HepG2 (cell line): ENCODE results near the gene FAM118B. TPM values are rescaled to one million over a fixed set of nuclear protein-coding genes. Genes with fewer than 3 reads are reported as not detected.

Source experiments
- ADNP ChIP-seq: sonication (generic); formaldehyde crosslinking; IDR thresholded peaks from 2 replicates; pipeline ENCODE4 v1.4.0; 2020; ENCODE audit warnings: missing genetic modification reagents
- IRX3 ChIP-seq: sonication (generic); formaldehyde crosslinking; IDR thresholded peaks from 2 replicates; pipeline ENCODE4 v1.8.1; 2023; ENCODE audit warnings: mild to moderate bottlenecking, low read depth, missing genetic modification reagents, borderline replicate concordance
- JARID2 ChIP-seq: sonication (generic); formaldehyde crosslinking; IDR thresholded peaks from 2 replicates; pipeline ENCODE4 v1.8.1; 2023; ENCODE audit warnings: missing genetic modification reagents, inconsistent platforms; ENCODE audit not compliant: insufficient replicate concordance
- KDM1A ChIP-seq: IDR thresholded peaks from 2 replicates; pipeline ENCODE4 v1.6.1; 2016; ENCODE audit warnings: missing compliant biosample characterization
- MAFG ChIP-seq: sonication (generic); formaldehyde crosslinking; IDR thresholded peaks from 2 replicates; pipeline ENCODE4 v1.5.1; 2020; ENCODE audit warnings: mild to moderate bottlenecking, missing genetic modification reagents
- MED13 ChIP-seq: sonication (generic); formaldehyde crosslinking; IDR thresholded peaks from 2 replicates; pipeline ENCODE4 v1.5.0; 2020; ENCODE audit warnings: missing genetic modification reagents
- NFYC ChIP-seq: IDR thresholded peaks from 2 replicates; pipeline ENCODE4 v1.6.1; 2016; ENCODE audit warnings: missing genetic modification reagents, missing compliant biosample characterization
- PCBP2 ChIP-seq: fragments of 200-400 bp; formaldehyde crosslinking; optimal IDR thresholded peaks from 2 replicates; pipeline ENCODE3; 2018; ENCODE audit warnings: low read length, low read depth; ENCODE audit not compliant: poor library complexity, severe bottlenecking
- SALL1 ChIP-seq: sonication (generic); formaldehyde crosslinking; IDR thresholded peaks from 2 replicates; pipeline ENCODE4 v1.8.0; 2022; ENCODE audit warnings: mild to moderate bottlenecking, missing genetic modification reagents
- TBX3 ChIP-seq: fragments of 450-650 bp; IDR thresholded peaks from 2 replicates; pipeline ENCODE4 v1.6.1; 2017; ENCODE audit warnings: antibody characterized with exemption, mild to moderate bottlenecking, inconsistent platforms, borderline replicate concordance
- THAP11 ChIP-seq: IDR thresholded peaks from 2 replicates; pipeline ENCODE4 v1.6.1; 2016; ENCODE audit warnings: missing biosample characterization, missing genetic modification reagents
- TRIM24 ChIP-seq: sonication (generic); formaldehyde crosslinking; IDR thresholded peaks from 2 replicates; pipeline ENCODE4 v1.8.0; 2022; ENCODE audit warnings: mild to moderate bottlenecking, missing genetic modification reagents
- ZBTB7B ChIP-seq: sonication (generic); formaldehyde crosslinking; IDR thresholded peaks from 2 replicates; pipeline ENCODE4 v1.4.0; 2020; ENCODE audit warnings: missing genetic modification reagents
- ZFP36 ChIP-seq: fragments of 150-350 bp; IDR thresholded peaks from 2 replicates; pipeline ENCODE4 v1.6.1; 2018; ENCODE audit warnings: borderline replicate concordance, low read length, low read depth; ENCODE audit not compliant: partially characterized antibody
- ZNF160 ChIP-seq: sonication (generic); formaldehyde crosslinking; IDR thresholded peaks from 2 replicates; pipeline ENCODE4 v1.8.0; 2022; ENCODE audit warnings: mild to moderate bottlenecking, inconsistent platforms, missing genetic modification reagents
- ZNF205 ChIP-seq: IDR thresholded peaks from 2 replicates; pipeline ENCODE4 v1.6.1; 2018; ENCODE audit warnings: missing biosample characterization, missing genetic modification reagents
- ZNF260 ChIP-seq: sonication (generic); formaldehyde crosslinking; IDR thresholded peaks from 2 replicates; pipeline ENCODE4 v1.4.0; 2020; ENCODE audit warnings: missing genetic modification reagents, low read depth, mild to moderate bottlenecking, borderline replicate concordance
- ZNF263 ChIP-seq: sonication (generic); formaldehyde crosslinking; IDR thresholded peaks from 2 replicates; pipeline ENCODE4 v1.4.0; 2020; ENCODE audit warnings: missing genetic modification reagents
- ZNF446 ChIP-seq: sonication (generic); formaldehyde crosslinking; IDR thresholded peaks from 2 replicates; pipeline ENCODE4 v1.5.0; 2020; ENCODE audit warnings: mild to moderate bottlenecking, missing genetic modification reagents
- ZNF451 ChIP-seq: sonication (generic); formaldehyde crosslinking; IDR thresholded peaks from 2 replicates; pipeline ENCODE4 v1.5.0; 2020; ENCODE audit warnings: mild to moderate bottlenecking, missing genetic modification reagents
- ZNF552 ChIP-seq: sonication (generic); formaldehyde crosslinking; IDR thresholded peaks from 2 replicates; pipeline ENCODE4 v1.9.0; 2022; ENCODE audit warnings: missing genetic modification reagents, mild to moderate bottlenecking, borderline replicate concordance
- ZNF572 ChIP-seq: sonication (generic); formaldehyde crosslinking; IDR thresholded peaks from 2 replicates; pipeline ENCODE4 v1.5.1; 2020; ENCODE audit warnings: mild to moderate bottlenecking, missing genetic modification reagents
- ZNF652 ChIP-seq: IDR thresholded peaks from 2 replicates; pipeline ENCODE4 v1.6.1; 2016; ENCODE audit warnings: low read depth, borderline replicate concordance
- ZSCAN20 ChIP-seq: sonication (generic); formaldehyde crosslinking; IDR thresholded peaks from 2 replicates; pipeline ENCODE4 v1.4.0; 2020; ENCODE audit warnings: missing genetic modification reagents, mild to moderate bottlenecking, borderline replicate concordance
- polyA plus RNA-seq, 8 experiments: library from polyadenylated mRNA; depleted of rRNA in 3 of 8; stranded (reverse) in 7 of 8; unstranded in 1 of 8; fragments of >200 nt; fragmentation: Illumina TruSeq in 4 of 8; extraction: Trizol in 4 of 8; gene quantifications; 2 replicates each; pipeline versions ENCODE4 v1.2.1 to v1.2.3, GENCODE V29; 2011 to 2016; ENCODE audit warnings: low read depth in 4 of 8, missing spikeins in 1 of 8, mixed read lengths in 1 of 8; ENCODE audit not compliant: insufficient read depth in 1 of 8
- total RNA-seq, 5 experiments: library from RNA; depleted of rRNA; stranded (reverse); fragments of >200 nt; fragmentation: Illumina TruSeq; extraction: Trizol; gene quantifications; 2 replicates each; pipeline ENCODE4 v1.2.3, GENCODE V29; 2016; ENCODE audit warnings: low read depth in 1 of 5
- TF ChIP-seq, protein P1 (sequence below): sonication (generic); formaldehyde crosslinking; IDR thresholded peaks from 2 replicates; pipeline ENCODE4 v1.5.0; 2020; ENCODE audit warnings: missing genetic modification reagents, mild to moderate bottlenecking, borderline replicate concordance
- TF ChIP-seq, protein P2 (sequence below): sonication (generic); formaldehyde crosslinking; conservative IDR thresholded peaks from 2 replicates; pipeline ENCODE4 v1.4.0; 2020; ENCODE audit warnings: missing genetic modification reagents

FAM118B gene
- total and polyA plus RNA-seq, 2 of the 13 experiments (the other 11 are each of a cell fraction or from before 2014, with no cell fraction given), result 10.2 to 25.7 TPM

GRCh38 chr11:126211236-126212088 is at the start of gene FAM118B, which contains the start of gene RPUSD4 (continued):
- no peak for TF ChIP-seq ZSCAN20 (CRISPR knock-in tag)
- 0 out of 2 replicates have a peak, but pooled peaks have one; percentile 26 for TF ChIP-seq ZNF263
- no peak for TF ChIP-seq ADNP
- TF ChIP-seq TBX3, result 0 out of 2 replicates have a peak, but pooled peaks have one; percentile 22
- peak; percentile 48 for TF ChIP-seq JARID2
- TF ChIP-seq ZNF205 (CRISPR knock-in tag), result no peak; the same call in 1 of the 2 replicates
- TF ChIP-seq ZNF260 (CRISPR knock-in tag), result no peak
- no peak; the same call in 1 of the 2 replicates for TF ChIP-seq ZNF552 (CRISPR knock-in tag)
- TF ChIP-seq ZNF652, result no peak
- TF ChIP-seq KDM1A (CRISPR knock-in tag), result no peak
- peak; percentile 74; the same call in 1 of the 2 replicates for TF ChIP-seq ZNF160 (CRISPR knock-in tag)
- no peak for TF ChIP-seq MAFG
- TF ChIP-seq ZBTB7B (CRISPR knock-in tag), result no peak
- 0 out of 2 replicates have a peak, but pooled peaks have one; percentile 51 for TF ChIP-seq ZNF446 (CRISPR knock-in tag)
- no peak for TF ChIP-seq ZNF572 (CRISPR knock-in tag)
- peak; percentile 77 for TF ChIP-seq THAP11 (CRISPR knock-in tag)
- TF ChIP-seq PCBP2, result no peak
- TF ChIP-seq, protein P1, sequence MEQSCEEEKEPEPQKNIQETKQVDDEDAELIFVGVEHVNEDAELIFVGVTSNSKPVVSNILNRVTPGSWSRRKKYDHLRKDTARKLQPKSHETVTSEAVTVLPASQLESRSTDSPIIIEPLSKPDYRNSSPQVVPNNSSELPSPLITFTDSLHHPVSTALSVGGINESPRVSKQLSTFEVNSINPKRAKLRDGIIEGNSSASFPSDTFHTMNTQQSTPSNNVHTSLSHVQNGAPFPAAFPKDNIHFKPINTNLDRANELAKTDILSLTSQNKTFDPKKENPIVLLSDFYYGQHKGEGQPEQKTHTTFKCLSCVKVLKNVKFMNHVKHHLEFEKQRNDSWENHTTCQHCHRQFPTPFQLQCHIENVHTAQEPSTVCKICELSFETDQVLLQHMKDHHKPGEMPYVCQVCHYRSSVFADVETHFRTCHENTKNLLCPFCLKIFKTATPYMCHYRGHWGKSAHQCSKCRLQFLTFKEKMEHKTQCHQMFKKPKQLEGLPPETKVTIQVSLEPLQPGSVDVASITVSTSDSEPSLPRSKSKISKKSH (CRISPR knock-in tag), result no peak
- no peak for TF ChIP-seq TRIM24 (CRISPR knock-in tag)
- no peak for TF ChIP-seq ZFP36
- TF ChIP-seq, protein P2, sequence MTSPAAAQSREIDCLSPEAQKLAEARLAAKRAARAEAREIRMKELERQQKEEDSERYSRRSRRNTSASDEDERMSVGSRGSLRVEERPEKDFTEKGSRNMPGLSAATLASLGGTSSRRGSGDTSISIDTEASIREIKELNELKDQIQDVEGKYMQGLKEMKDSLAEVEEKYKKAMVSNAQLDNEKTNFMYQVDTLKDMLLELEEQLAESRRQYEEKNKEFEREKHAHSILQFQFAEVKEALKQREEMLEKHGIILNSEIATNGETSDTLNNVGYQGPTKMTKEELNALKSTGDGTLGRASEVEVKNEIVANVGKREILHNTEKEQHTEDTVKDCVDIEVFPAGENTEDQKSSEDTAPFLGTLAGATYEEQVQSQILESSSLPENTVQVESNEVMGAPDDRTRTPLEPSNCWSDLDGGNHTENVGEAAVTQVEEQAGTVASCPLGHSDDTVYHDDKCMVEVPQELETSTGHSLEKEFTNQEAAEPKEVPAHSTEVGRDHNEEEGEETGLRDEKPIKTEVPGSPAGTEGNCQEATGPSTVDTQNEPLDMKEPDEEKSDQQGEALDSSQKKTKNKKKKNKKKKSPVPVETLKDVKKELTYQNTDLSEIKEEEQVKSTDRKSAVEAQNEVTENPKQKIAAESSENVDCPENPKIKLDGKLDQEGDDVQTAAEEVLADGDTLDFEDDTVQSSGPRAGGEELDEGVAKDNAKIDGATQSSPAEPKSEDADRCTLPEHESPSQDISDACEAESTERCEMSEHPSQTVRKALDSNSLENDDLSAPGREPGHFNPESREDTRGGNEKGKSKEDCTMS, result 0 out of 2 replicates have a peak, but pooled peaks have one; percentile 47
- peak; percentile 43 for TF ChIP-seq ZNF451 (CRISPR knock-in tag)
- TF ChIP-seq SALL1 (CRISPR knock-in tag), result peak; percentile 85
- no peak for TF ChIP-seq MED13 (CRISPR knock-in tag)
- no peak for TF ChIP-seq IRX3 (CRISPR knock-in tag)
- TF ChIP-seq NFYC (CRISPR knock-in tag), result peak; percentile 52
